ACC112 (cell line): ENCODE results near the gene KLC4.

Experiments
- H2AFZ ChIP-seq: fragments of 200-600 bp; sonication (generic); one replicate; pipeline ENCODE4 v1.6.0; 2017; ENCODE audit warnings: antibody characterized with exemption, low read length; ENCODE audit not compliant: unreplicated experiment
- H3K27ac ChIP-seq: fragments of 200-600 bp; sonication (generic); 2 replicates; pipeline ENCODE4 v1.5.1; 2014; ENCODE audit warnings: low read depth, mild to moderate bottlenecking, antibody characterized with exemption, low read length, moderate library complexity
- H3K27me3 ChIP-seq: fragments of 200-600 bp; sonication (generic); 2 replicates; pipeline ENCODE4 v1.6.1; 2014; ENCODE audit warnings: mild to moderate bottlenecking, antibody characterized with exemption, low read length, moderate library complexity, mixed read lengths; ENCODE audit not compliant: insufficient read depth
- H3K36me3 ChIP-seq: fragments of 200-600 bp; sonication (generic); 2 replicates; pipeline ENCODE4 v1.6.1; 2016; ENCODE audit warnings: mild to moderate bottlenecking, antibody characterized with exemption, low read length, moderate library complexity, mixed read lengths; ENCODE audit not compliant: insufficient read depth
- H3K4me1 ChIP-seq: fragments of 200-600 bp; sonication (generic); one replicate; pipeline ENCODE4 v1.6.1; 2016; ENCODE audit warnings: low read length, mixed read lengths; ENCODE audit not compliant: insufficient read depth, unreplicated experiment, control insufficient read depth
- H3K4me3 ChIP-seq: fragments of 200-600 bp; sonication (generic); 2 replicates; pipeline ENCODE4 v1.5.1; 2014; ENCODE audit warnings: mild to moderate bottlenecking, low read depth, low read length
- H3K79me2 ChIP-seq: fragments of 200-600 bp; sonication (generic); one replicate; pipeline ENCODE4 v1.6.0; 2016; ENCODE audit warnings: low read length; ENCODE audit not compliant: control insufficient read depth, unreplicated experiment, insufficient read depth

Gene KLC4

GRCh38 chr6:43059168-43060033, at the start of gene KLC4, which contains the start of gene MRPL2:
Gene KLC4 (plus strand): TSS chr6:43059631. CDS start chr6:43061336, 1,705 bp downstream.
Gene MRPL2 (minus strand): TSS chr6:43059434. CDS start chr6:43059381, 53 bp downstream.
- H3K27me3 ChIP-seq: no peaks in the 10 kb centered on the region
- H3K79me2 ChIP-seq: peaks cover 15% of the 10 kb centered on the region
- H3K36me3 ChIP-seq: 0 out of 2 replicates have a peak, but pooled peaks cover 4% of the 10 kb centered on the region
- peak within 1 kb of the TSS; percentile 92 for H3K4me3 ChIP-seq
- H3K27ac ChIP-seq: peak within 1 kb of the TSS; percentile 50
- peaks cover 11% of the 10 kb centered on the region for H3K4me1 ChIP-seq
- H2AFZ ChIP-seq: peak within 1 kb of the TSS; percentile 82

- Histone ChIP-seq H2AFZ (no peak overlapping the region), H3K79me2 (peaks cover 37% of the 10 kb centered on the region), H3K36me3 (peaks cover 8% of the 10 kb centered on the region), H3K27ac (no peak overlapping the region), H3K27me3 (no peaks in the 10 kb centered on the region), H3K4me1 (peaks cover 22% of the 10 kb centered on the region), H3K4me3 (no peak overlapping the region)
Measured at GRCh38 chr6:43011207-43011606, 48.2 kb upstream of the KLC4 start.

GRCh38 chr6:43012364-43012763, 47.1 kb upstream of the KLC4 start:
- H3K4me3 ChIP-seq: peak overlapping the region; percentile 89
- H2AFZ ChIP-seq: no peak overlapping the region
- H3K27ac ChIP-seq: no peak overlapping the region
- H3K4me1 ChIP-seq: peaks cover 28% of the 10 kb centered on the region
- no peaks in the 10 kb centered on the region for H3K27me3 ChIP-seq
- peaks cover 49% of the 10 kb centered on the region for H3K79me2 ChIP-seq
- H3K36me3 ChIP-seq: peaks cover 8% of the 10 kb centered on the region

- H3K27me3 ChIP-seq: no peaks in the 10 kb centered on the region
- peak overlapping the region; percentile 89 for H3K4me3 ChIP-seq
- H3K4me1 ChIP-seq: peaks cover 28% of the 10 kb centered on the region
- H3K79me2 ChIP-seq: peaks cover 53% of the 10 kb centered on the region
- peak overlapping the region; percentile 81 for H2AFZ ChIP-seq
- H3K27ac ChIP-seq: peak overlapping the region; percentile 16; the same call in 1 of the 2 replicates
- H3K36me3 ChIP-seq: peaks cover 7% of the 10 kb centered on the region; the same call in 1 of the 2 replicates
Measured at GRCh38 chr6:43013097-43013842, 46.2 kb upstream of the KLC4 start.

GRCh38 chr6:43013843-43014433, 45.5 kb upstream of the KLC4 start, which contains the start of the genes KLHDC3 and MEA1:
Gene KLHDC3 (plus strand): TSS chr6:43014249. CDS start chr6:43017193, 2,944 bp downstream.
Gene MEA1 (minus strand): TSS chr6:43013946. CDS start chr6:43013813, 133 bp downstream.
- H3K4me1 ChIP-seq: peaks cover 28% of the 10 kb centered on the region
- peaks cover 2% of the 10 kb centered on the region; the same call in 1 of the 2 replicates for H3K36me3 ChIP-seq
- H2AFZ ChIP-seq: peak within 1 kb of the TSS; percentile 81

GRCh38 chr6:43014434-43014909, 45.0 kb upstream of the KLC4 start:
- H3K4me3 ChIP-seq: peak overlapping the region; percentile 89
- H3K27ac ChIP-seq: peak overlapping the region; percentile 64
- H3K36me3 ChIP-seq: peaks cover 2% of the 10 kb centered on the region; the same call in 1 of the 2 replicates
- H3K4me1 ChIP-seq: peaks cover 28% of the 10 kb centered on the region
- no peaks in the 10 kb centered on the region for H3K27me3 ChIP-seq
- peak overlapping the region; percentile 23 for H2AFZ ChIP-seq
- H3K79me2 ChIP-seq: peaks cover 53% of the 10 kb centered on the region

More at GRCh38 chr6:43013843-43014433, 45.5 kb upstream of the KLC4 start, which contains the start of the genes KLHDC3 and MEA1:
- peak within 1 kb of the TSS; percentile 89 for H3K4me3 ChIP-seq
- no peaks in the 10 kb centered on the region for H3K27me3 ChIP-seq
- peaks cover 53% of the 10 kb centered on the region for H3K79me2 ChIP-seq
- H3K27ac ChIP-seq: peak within 1 kb of the TSS; percentile 64

- Histone ChIP-seq H3K27me3 (no peaks in the 10 kb centered on the region), H3K27ac (no peak overlapping the region), H3K4me3 (no peak overlapping the region), H2AFZ (no peak overlapping the region), H3K36me3 (no peaks in the 10 kb centered on the region; the same call in 1 of the 2 replicates), H3K4me1 (peaks cover 34% of the 10 kb centered on the region), H3K79me2 (peaks cover 53% of the 10 kb centered on the region)
Measured at GRCh38 chr6:43016176-43016942, 43.1 kb upstream of the KLC4 start.

GRCh38 chr6:43016943-43017334, 42.5 kb upstream of the KLC4 start:
- Histone ChIP-seq H3K4me1 (peaks cover 29% of the 10 kb centered on the region), H3K4me3 (no peak overlapping the region), H3K27ac (no peak overlapping the region), H2AFZ (no peak overlapping the region), H3K79me2 (peaks cover 55% of the 10 kb centered on the region), H3K36me3 (no peaks in the 10 kb centered on the region; the same call in 1 of the 2 replicates), H3K27me3 (no peaks in the 10 kb centered on the region)

GRCh38 chr6:43019152-43019551, 40.3 kb upstream of the KLC4 start:
- H3K36me3 ChIP-seq: no peaks in the 10 kb centered on the region; the same call in 1 of the 2 replicates
- peaks cover 24% of the 10 kb centered on the region for H3K4me1 ChIP-seq
- no peaks in the 10 kb centered on the region for H3K27me3 ChIP-seq
- no peak overlapping the region for H2AFZ ChIP-seq
- H3K27ac ChIP-seq: no peak overlapping the region
- peaks cover 59% of the 10 kb centered on the region for H3K79me2 ChIP-seq
- no peak overlapping the region for H3K4me3 ChIP-seq
